Mammary epithelial cell (primary cell): Measurements from ENCODE around the gene LEPROT.
A peak's percentile ranks its signal among the peaks of the same experiment; 100 is the strongest.

Experiments
- EZH2 ChIP-seq: IDR thresholded peaks from 2 replicates; pipeline ENCODE4 v1.6.1; 2012; ENCODE audit warnings: low read length, inconsistent platforms, borderline replicate concordance
- TF ChIP-seq, protein P1 (sequence below), 2 donors: IDR thresholded peaks in 1 of 2; conservative IDR thresholded peaks in 1 of 2; 2 replicates each; pipeline ENCODE4 v1.5.1; 2011 to 2012; ENCODE audit warnings: inconsistent platforms in 2 of 2, low read length in 2 of 2, mild to moderate bottlenecking in 2 of 2, control low read depth in 1 of 2, low read depth in 1 of 2; ENCODE audit not compliant: insufficient read depth in 1 of 2; ENCODE audit errors: extremely low read depth in 1 of 2

DNA sequence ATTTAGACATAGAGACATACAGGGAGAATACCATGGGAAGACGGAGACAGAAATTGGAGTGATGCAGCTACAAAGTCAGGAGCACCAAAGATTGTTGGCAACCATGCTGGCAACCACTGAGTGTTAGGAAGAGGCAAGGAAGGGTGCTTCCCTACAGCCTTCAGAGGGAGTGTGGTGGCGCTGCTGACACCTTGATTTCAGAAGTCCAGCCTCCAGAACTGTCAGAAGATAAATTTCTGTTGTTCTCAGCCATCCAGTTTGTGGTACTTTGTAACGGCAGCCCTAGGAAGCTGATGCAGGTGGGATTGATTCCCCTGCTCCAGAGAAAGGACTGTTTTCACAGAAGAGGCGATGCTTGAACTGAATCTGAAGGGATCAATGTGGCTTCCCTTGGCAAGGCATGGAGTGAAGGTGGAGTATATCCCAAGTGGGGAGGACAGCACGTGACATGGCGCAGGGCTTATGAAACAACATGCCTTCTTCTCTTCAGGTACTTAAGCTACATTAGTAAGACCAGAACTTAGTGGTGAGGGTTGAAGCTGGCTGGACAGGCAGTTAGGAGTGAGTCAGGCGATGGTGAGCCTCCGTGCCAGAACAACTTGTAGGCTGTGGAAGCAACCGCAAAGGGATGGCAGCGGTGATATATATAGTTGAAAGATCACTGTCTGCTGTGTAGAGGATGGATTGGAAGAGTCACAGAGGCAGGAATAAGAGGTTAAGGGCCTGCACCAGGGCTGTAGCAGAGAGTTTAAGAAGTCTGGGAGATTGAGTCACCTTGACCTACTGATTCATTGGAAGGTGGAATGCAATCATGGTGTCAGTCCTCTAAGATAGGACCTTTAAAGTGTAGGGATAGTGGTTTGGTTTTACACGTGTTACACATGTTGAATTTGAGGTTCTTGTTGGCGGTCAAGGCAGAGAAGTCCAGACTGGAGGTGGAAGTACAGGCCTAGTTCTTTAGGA lies 2.1 kb downstream of the LEPROT start:
- TF ChIP-seq, protein P1, sequence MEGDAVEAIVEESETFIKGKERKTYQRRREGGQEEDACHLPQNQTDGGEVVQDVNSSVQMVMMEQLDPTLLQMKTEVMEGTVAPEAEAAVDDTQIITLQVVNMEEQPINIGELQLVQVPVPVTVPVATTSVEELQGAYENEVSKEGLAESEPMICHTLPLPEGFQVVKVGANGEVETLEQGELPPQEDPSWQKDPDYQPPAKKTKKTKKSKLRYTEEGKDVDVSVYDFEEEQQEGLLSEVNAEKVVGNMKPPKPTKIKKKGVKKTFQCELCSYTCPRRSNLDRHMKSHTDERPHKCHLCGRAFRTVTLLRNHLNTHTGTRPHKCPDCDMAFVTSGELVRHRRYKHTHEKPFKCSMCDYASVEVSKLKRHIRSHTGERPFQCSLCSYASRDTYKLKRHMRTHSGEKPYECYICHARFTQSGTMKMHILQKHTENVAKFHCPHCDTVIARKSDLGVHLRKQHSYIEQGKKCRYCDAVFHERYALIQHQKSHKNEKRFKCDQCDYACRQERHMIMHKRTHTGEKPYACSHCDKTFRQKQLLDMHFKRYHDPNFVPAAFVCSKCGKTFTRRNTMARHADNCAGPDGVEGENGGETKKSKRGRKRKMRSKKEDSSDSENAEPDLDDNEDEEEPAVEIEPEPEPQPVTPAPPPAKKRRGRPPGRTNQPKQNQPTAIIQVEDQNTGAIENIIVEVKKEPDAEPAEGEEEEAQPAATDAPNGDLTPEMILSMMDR (conservative IDR thresholded peaks at IDR 0.05 in 1 of 2, IDR thresholded peaks at IDR 0.05 in 1 of 2; ENCODE audit: extremely low read depth in 1 of 2, insufficient read depth in 1 of 2, low read depth in 1 of 2, low read length in 2 of 2) = peak in 1 of 2 donors; percentile 14
- TF ChIP-seq EZH2 = no peak
